Liver (tissue), 9 donors: ENCODE results near the gene ATP12A. TPM values are rescaled to one million over a fixed set of nuclear protein-coding genes. Genes with fewer than 3 reads are reported as not detected.

Experiments used
- DNase-seq: peaks from one replicate; pipeline ENCODE4 v3.0.0-alpha.2; 2017; ENCODE audit warnings: low spot score
- H3K27ac ChIP-seq, 2 donors: one replicate each; pipeline ENCODE4 v1.7.0; 2013; ENCODE audit warnings: inconsistent platforms in 2 of 2, low read length in 2 of 2, control low read depth in 1 of 2, low read depth in 1 of 2, mild to moderate bottlenecking in 1 of 2
- H3K27me3 ChIP-seq, 4 donors: one replicate each; pipeline versions ENCODE4 v1.6.1 to v1.7.0; 2013; ENCODE audit warnings: low read length in 3 of 4, inconsistent platforms in 1 of 4, mild to moderate bottlenecking in 1 of 4, moderate library complexity in 1 of 4; ENCODE audit not compliant: control insufficient read depth in 4 of 4, insufficient read depth in 4 of 4
- H3K36me3 ChIP-seq, 4 donors: one replicate each; pipeline versions ENCODE4 v1.6.1 to v1.7.0; 2013; ENCODE audit warnings: low read length in 3 of 4, mild to moderate bottlenecking in 3 of 4, low read depth in 1 of 4, moderate library complexity in 1 of 4; ENCODE audit not compliant: control insufficient read depth in 4 of 4, insufficient read depth in 3 of 4
- H3K4me1 ChIP-seq, 4 donors: one replicate each; pipeline versions ENCODE4 v1.6.1 to v1.7.0; 2013; ENCODE audit warnings: low read length in 3 of 4, mild to moderate bottlenecking in 3 of 4, moderate library complexity in 1 of 4; ENCODE audit not compliant: control insufficient read depth in 4 of 4, insufficient read depth in 4 of 4
- H3K4me3 ChIP-seq, 3 donors: one replicate each; pipeline versions ENCODE4 v1.6.1 to v1.7.0; 2013; ENCODE audit warnings: low read length in 3 of 3, control low read depth in 1 of 3, low read depth in 1 of 3, mild to moderate bottlenecking in 1 of 3
- H3K9ac ChIP-seq, 2 donors: one replicate each; pipeline ENCODE4 v1.7.0; 2013; ENCODE audit warnings: low read length in 2 of 2, mild to moderate bottlenecking in 2 of 2, moderate library complexity in 2 of 2, control low read depth in 1 of 2, low read depth in 1 of 2
- H3K9me3 ChIP-seq, 4 donors: one replicate each; pipeline versions ENCODE4 v1.6.1 to v1.7.0; 2013; ENCODE audit warnings: low read length in 3 of 4; ENCODE audit not compliant: control insufficient read depth in 4 of 4
- CTCF ChIP-seq: fragments of 150-350 bp; IDR thresholded peaks from 2 replicates; pipeline ENCODE4 v1.5.1; 2017; ENCODE audit warnings: improper control_type of control experiment, low read depth, low read length; ENCODE audit not compliant: missing input control
- EGR1 ChIP-seq, 2 donors: IDR thresholded peaks; 2 replicates each; pipeline ENCODE4 v1.6.1; 2016 to 2018; ENCODE audit warnings: antibody characterized with exemption in 2 of 2, low read depth in 2 of 2
- FOXA1 ChIP-seq: IDR thresholded peaks from 2 replicates; pipeline ENCODE4 v1.6.1; 2016; ENCODE audit warnings: antibody characterized with exemption
- FOXA2 ChIP-seq: IDR thresholded peaks from 2 replicates; pipeline ENCODE4 v1.6.1; 2016; ENCODE audit warnings: antibody characterized with exemption
- HNF4A ChIP-seq, 2 donors: conservative IDR thresholded peaks; 2 replicates each; pipeline ENCODE4 v1.6.1; 2016; ENCODE audit warnings: antibody characterized with exemption in 2 of 2, mild to moderate bottlenecking in 2 of 2
- HNF4G ChIP-seq: IDR thresholded peaks from 2 replicates; pipeline ENCODE4 v1.6.1; 2016; ENCODE audit warnings: antibody characterized with exemption
- JUND ChIP-seq, 2 donors: IDR thresholded peaks; 2 replicates each; pipeline ENCODE4 v1.6.1; 2016; ENCODE audit warnings: antibody characterized with exemption in 2 of 2
- MAX ChIP-seq: IDR thresholded peaks from 2 replicates; pipeline ENCODE4 v1.6.1; 2016; ENCODE audit warnings: antibody characterized with exemption
- NR2F2 ChIP-seq: IDR thresholded peaks from 2 replicates; pipeline ENCODE4 v1.6.1; 2016; ENCODE audit warnings: antibody characterized with exemption
- RAD21 ChIP-seq, 2 donors: IDR thresholded peaks; 2 replicates each; pipeline ENCODE4 v1.6.1; 2016; ENCODE audit warnings: antibody characterized with exemption in 2 of 2, mild to moderate bottlenecking in 2 of 2
- REST ChIP-seq: IDR thresholded peaks from 2 replicates; pipeline ENCODE4 v1.6.1; 2016; ENCODE audit warnings: antibody characterized with exemption, mild to moderate bottlenecking
- RXRA ChIP-seq, 2 donors: IDR thresholded peaks; 2 replicates each; pipeline ENCODE4 v1.6.1; 2017 to 2018; ENCODE audit warnings: antibody characterized with exemption in 2 of 2, mild to moderate bottlenecking in 1 of 2
- SP1 ChIP-seq: IDR thresholded peaks from 2 replicates; pipeline ENCODE4 v1.6.1; 2018; ENCODE audit warnings: antibody characterized with exemption, mild to moderate bottlenecking
- TAF1 ChIP-seq: conservative IDR thresholded peaks from 2 replicates; pipeline ENCODE4 v1.6.1; 2016; ENCODE audit warnings: antibody characterized with exemption, mild to moderate bottlenecking
- YY1 ChIP-seq: IDR thresholded peaks from 2 replicates; pipeline ENCODE4 v1.6.1; 2016; ENCODE audit warnings: antibody characterized with exemption, mild to moderate bottlenecking
- WGBS: extraction: QIAGEN DNeasy Blood & Tissue Kit; methylation state at CpG from one replicate; pipeline ENCODE4 v1.1.7; 2013; 5-methylcytosine and 5-hydroxymethylcytosine counted together
- polyA plus RNA-seq, 2 donors: library from polyadenylated mRNA; stranded (reverse) in 1 of 2; unstranded in 1 of 2; fragments of 200-250 nt in 1 of 2; fragments of >200 nt in 1 of 2; fragmentation: Nextera tagmentation in 1 of 2; extraction: Ambion mirVana in 1 of 2; gene quantifications; one replicate each; pipeline versions ENCODE4 v1.2.1 to v1.2.3, GENCODE V29; 2013 to 2015
- total RNA-seq, 2 donors: library from RNA; depleted of rRNA; stranded (reverse); fragments of >200 nt; gene quantifications; one replicate each; pipeline ENCODE4 v1.2.3, GENCODE V29; 2014
- TF ChIP-seq, protein P1 (sequence below): IDR thresholded peaks from 2 replicates; pipeline ENCODE4 v1.6.1; 2016; ENCODE audit warnings: antibody characterized with exemption
- donor health status: healthy.
- donor health status: healthy.
- donor health status: healthy.
- donor health status: healthy.
- donor health status: healthy.

ATP12A gene
- total and polyA plus RNA-seq, 4 donors: under 0.01 TPM; not detected in 3

DNA sequence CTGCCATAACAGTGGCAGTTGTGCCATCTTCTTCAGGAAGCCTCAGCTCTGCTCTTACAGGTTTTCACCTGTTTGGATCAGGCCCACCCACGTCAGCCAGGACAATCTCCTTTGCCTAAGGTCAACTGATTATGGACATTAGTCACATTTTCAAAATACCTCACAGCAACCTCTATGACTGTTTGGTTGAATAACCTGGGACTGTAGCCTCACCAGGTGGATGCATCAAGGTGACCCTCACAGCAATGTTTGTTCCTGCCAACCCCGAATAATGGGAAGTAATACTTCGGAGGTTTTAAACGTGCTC is 17.2 kb upstream of the ATP12A start:
- Histone ChIP-seq H3K27me3 (no peaks in the 10 kb centered on the region), H3K9ac (no peak overlapping the region), H3K4me3 (no peak overlapping the region), H3K36me3 (no peaks in the 10 kb centered on the region), H3K9me3 (no peaks in the 10 kb centered on the region), H3K4me1 (no peaks in the 10 kb centered on the region), H3K27ac (no peak overlapping the region)
- TF ChIP-seq RAD21 (IDR thresholded peaks at IDR 0.05) (no peak), TAF1 (no peak), REST (no peak), EGR1 (IDR thresholded peaks at IDR 0.05; ENCODE audit: low read depth in 2 of 2) (no peak), SP1 (no peak), HNF4A (conservative IDR thresholded peaks at IDR 0.05) (no peak), MAX (no peak)
- WGBS: 82% methylated on average over 4 of the region's 4 CpGs
- no peak for DNase-seq

GRCh38 chr13:24663586-24663985 is 16.6 kb upstream of the ATP12A start:
- Histone ChIP-seq H3K27ac (no peak overlapping the region), H3K4me3 (no peak overlapping the region), H3K9ac (no peak overlapping the region), H3K9me3 (no peaks in the 10 kb centered on the region), H3K27me3 (no peaks in the 10 kb centered on the region), H3K36me3 (no peaks in the 10 kb centered on the region), H3K4me1 (no peaks in the 10 kb centered on the region)
- no peak for TF ChIP-seq RXRA (IDR thresholded peaks at IDR 0.05)
- no peak for TF ChIP-seq RAD21 (IDR thresholded peaks at IDR 0.05)
- TF ChIP-seq HNF4A (conservative IDR thresholded peaks at IDR 0.05): no peak
- TF ChIP-seq JUND (IDR thresholded peaks at IDR 0.05): no peak
- no peak for TF ChIP-seq FOXA2
- TF ChIP-seq SP1: no peak
- TF ChIP-seq, protein P1, sequence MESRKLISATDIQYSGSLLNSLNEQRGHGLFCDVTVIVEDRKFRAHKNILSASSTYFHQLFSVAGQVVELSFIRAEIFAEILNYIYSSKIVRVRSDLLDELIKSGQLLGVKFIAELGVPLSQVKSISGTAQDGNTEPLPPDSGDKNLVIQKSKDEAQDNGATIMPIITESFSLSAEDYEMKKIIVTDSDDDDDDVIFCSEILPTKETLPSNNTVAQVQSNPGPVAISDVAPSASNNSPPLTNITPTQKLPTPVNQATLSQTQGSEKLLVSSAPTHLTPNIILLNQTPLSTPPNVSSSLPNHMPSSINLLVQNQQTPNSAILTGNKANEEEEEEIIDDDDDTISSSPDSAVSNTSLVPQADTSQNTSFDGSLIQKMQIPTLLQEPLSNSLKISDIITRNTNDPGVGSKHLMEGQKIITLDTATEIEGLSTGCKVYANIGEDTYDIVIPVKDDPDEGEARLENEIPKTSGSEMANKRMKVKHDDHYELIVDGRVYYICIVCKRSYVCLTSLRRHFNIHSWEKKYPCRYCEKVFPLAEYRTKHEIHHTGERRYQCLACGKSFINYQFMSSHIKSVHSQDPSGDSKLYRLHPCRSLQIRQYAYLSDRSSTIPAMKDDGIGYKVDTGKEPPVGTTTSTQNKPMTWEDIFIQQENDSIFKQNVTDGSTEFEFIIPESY: no peak
- no peak for TF ChIP-seq YY1
- TF ChIP-seq HNF4G: no peak
- TF ChIP-seq FOXA1: no peak
- no peak for TF ChIP-seq MAX
- no peak for TF ChIP-seq NR2F2
- TF ChIP-seq CTCF: no peak
- 84% methylated on average over 1 of the region's 1 CpG for WGBS
- DNase-seq: no peak
